H9 (cell line): ENCODE data around the gene TMEM190. TPM values are rescaled to one million over a fixed set of nuclear protein-coding genes. Genes with fewer than 3 reads are reported as not detected.
"Not testable (repeated sequence)": the region's sequence is repeated elsewhere in the genome, so short reads cannot be mapped to it uniquely, and the experiment has no call there.

Experiments used
- DNase-seq: peaks from one replicate; pipeline ENCODE4 v3.0.0-alpha.2; 2017
- H2AFZ ChIP-seq: one replicate; pipeline ENCODE4 v1.6.1; 2013; ENCODE audit warnings: mild to moderate bottlenecking, low read length, control low read depth, moderate library complexity
- H2AK5ac ChIP-seq: 2 replicates; pipeline ENCODE4 v1.6.1; 2013; ENCODE audit warnings: low read length, control low read depth, mixed read lengths; ENCODE audit not compliant: insufficient read length
- H2BK120ac ChIP-seq: one replicate; pipeline ENCODE4 v1.6.1; 2013; ENCODE audit warnings: low read depth, mild to moderate bottlenecking, low read length, control low read depth, inconsistent platforms; ENCODE audit not compliant: poor library complexity, severe bottlenecking
- H2BK12ac ChIP-seq: 2 replicates; pipeline ENCODE4 v1.6.1; 2013; ENCODE audit warnings: low read length, control low read depth, mixed read lengths, low read depth; ENCODE audit not compliant: insufficient read length
- H2BK15ac ChIP-seq: 2 replicates; pipeline ENCODE4 v1.6.1; 2013; ENCODE audit warnings: low read depth, low read length, control low read depth
- H2BK20ac ChIP-seq: one replicate; pipeline ENCODE4 v1.6.1; 2013; ENCODE audit warnings: low read depth, mild to moderate bottlenecking, low read length, control low read depth, inconsistent platforms; ENCODE audit not compliant: poor library complexity, severe bottlenecking
- H2BK5ac ChIP-seq: 2 replicates; pipeline ENCODE4 v1.6.1; 2013; ENCODE audit warnings: low read length, control low read depth, mixed read lengths; ENCODE audit not compliant: insufficient read length
- H3K14ac ChIP-seq: 2 replicates; pipeline ENCODE4 v1.6.1; 2013; ENCODE audit warnings: low read length, control low read depth; ENCODE audit not compliant: insufficient read depth
- H3K18ac ChIP-seq: 2 replicates; pipeline ENCODE4 v1.6.1; 2013; ENCODE audit warnings: low read depth, mild to moderate bottlenecking, mixed read lengths, low read length, control low read depth; ENCODE audit not compliant: insufficient read length
- H3K23ac ChIP-seq: 2 replicates; pipeline ENCODE4 v1.6.1; 2013; ENCODE audit warnings: low read length, control low read depth, mixed read lengths, low read depth; ENCODE audit not compliant: insufficient read length
- H3K23me2 ChIP-seq: 2 replicates; pipeline ENCODE4 v1.6.1; 2013; ENCODE audit warnings: low read depth, mild to moderate bottlenecking, mixed read lengths, low read length, control low read depth; ENCODE audit not compliant: insufficient read length, poor library complexity, severe bottlenecking
- H3K27ac ChIP-seq: 2 replicates; pipeline ENCODE4 v1.5.1; 2013; ENCODE audit warnings: low read length, control low read depth, mixed read lengths, low read depth; ENCODE audit not compliant: insufficient read length
- H3K27me3 ChIP-seq: 2 replicates; pipeline ENCODE4 v1.6.1; 2013; ENCODE audit warnings: low read length, control low read depth, inconsistent platforms; ENCODE audit not compliant: insufficient read depth
- H3K4ac ChIP-seq: 2 replicates; pipeline ENCODE4 v1.6.1; 2013; ENCODE audit warnings: low read depth, mild to moderate bottlenecking, control low read depth, inconsistent platforms, low read length, moderate library complexity
- H3K4me1 ChIP-seq: 2 replicates; pipeline ENCODE4 v1.6.1; 2013; ENCODE audit warnings: low read length, control low read depth, inconsistent platforms; ENCODE audit not compliant: insufficient read depth
- H3K4me2 ChIP-seq: 2 replicates; pipeline ENCODE4 v1.6.1; 2013; ENCODE audit warnings: low read length, control low read depth, mixed read lengths; ENCODE audit not compliant: insufficient read length, insufficient read depth
- H3K56ac ChIP-seq: 2 replicates; pipeline ENCODE4 v1.6.1; 2013; ENCODE audit warnings: low read depth, mild to moderate bottlenecking, mixed read lengths, low read length, control low read depth; ENCODE audit not compliant: insufficient read length
- H3K79me1 ChIP-seq: 2 replicates; pipeline ENCODE4 v1.6.1; 2013; ENCODE audit warnings: low read depth, mild to moderate bottlenecking, moderate library complexity, low read length, control low read depth, inconsistent platforms; ENCODE audit not compliant: insufficient read depth, poor library complexity, severe bottlenecking
- H3K79me2 ChIP-seq: 2 replicates; pipeline ENCODE4 v1.6.1; 2013; ENCODE audit warnings: low read length, control low read depth, inconsistent platforms; ENCODE audit not compliant: insufficient read depth
- H3K9ac ChIP-seq: 2 replicates; pipeline ENCODE4 v1.6.1; 2013; ENCODE audit warnings: low read length, control low read depth, mixed read lengths; ENCODE audit not compliant: insufficient read length; ENCODE audit errors: extremely low read depth
- H3K9me3 ChIP-seq: one replicate; pipeline ENCODE4 v1.6.1; 2013; ENCODE audit warnings: low read depth, low read length, inconsistent platforms; ENCODE audit not compliant: control insufficient read depth
- H3T11ph ChIP-seq: one replicate; pipeline ENCODE4 v1.6.1; 2013; ENCODE audit warnings: mild to moderate bottlenecking, low read length, control low read depth, inconsistent platforms
- H4K20me1 ChIP-seq: one replicate; pipeline ENCODE4 v1.6.1; 2013; ENCODE audit not compliant: control insufficient read depth, insufficient read length, insufficient read depth
- H4K5ac ChIP-seq: 2 replicates; pipeline ENCODE4 v1.6.1; 2013; ENCODE audit warnings: low read depth, mild to moderate bottlenecking, mixed read lengths, low read length, control low read depth; ENCODE audit not compliant: insufficient read length
- H4K8ac ChIP-seq: replicated peaks from 2 replicates; pipeline ENCODE4 v1.6.1; 2013; ENCODE audit warnings: low read length, control low read depth, mixed read lengths, low read depth; ENCODE audit not compliant: insufficient read length
- H4K91ac ChIP-seq: 2 replicates; pipeline ENCODE4 v1.6.1; 2013; ENCODE audit warnings: low read depth, mild to moderate bottlenecking, moderate library complexity, mixed read lengths, low read length, control low read depth; ENCODE audit not compliant: insufficient read length
- H3K27ac Mint-ChIP-seq, 3 experiments: 2 replicates in 2 of 3; 3 replicates in 1 of 3; pipeline ENCODE4 v1.8.0; 2020 to 2021; ENCODE audit warnings: mixed read lengths in 3 of 3, mild to moderate bottlenecking in 1 of 3, moderate library complexity in 1 of 3
- H3K27me3 Mint-ChIP-seq: 2 replicates; pipeline ENCODE4 v1.8.0; 2021; ENCODE audit warnings: low read depth, mild to moderate bottlenecking, moderate library complexity, mixed read lengths
- H3K36me3 Mint-ChIP-seq, 3 experiments: 2 replicates in 2 of 3; 3 replicates in 1 of 3; pipeline ENCODE4 v1.8.0; 2020 to 2021; ENCODE audit warnings: low read depth in 3 of 3, mixed read lengths in 3 of 3; ENCODE audit not compliant: insufficient read depth in 1 of 3
- H3K4me1 Mint-ChIP-seq, 2 experiments: 2 replicates each; pipeline ENCODE4 v1.8.0; 2020; ENCODE audit warnings: mixed read lengths in 2 of 2
- H3K4me3 Mint-ChIP-seq, 2 experiments: 2 replicates in 1 of 2; 3 replicates in 1 of 2; pipeline ENCODE4 v1.8.0; 2020 to 2021; ENCODE audit warnings: mild to moderate bottlenecking in 2 of 2, mixed read lengths in 2 of 2, moderate library complexity in 1 of 2
- H3K9me3 Mint-ChIP-seq, 2 experiments: 2 replicates in 1 of 2; 3 replicates in 1 of 2; pipeline ENCODE4 v1.8.0; 2020; ENCODE audit warnings: mild to moderate bottlenecking in 2 of 2, mixed read lengths in 2 of 2, moderate library complexity in 1 of 2
- CTCF ChIP-seq: fragments of 200-600 bp; sonication (generic); conservative IDR thresholded peaks from 3 replicates; pipeline ENCODE4 v1.8.0; 2021; ENCODE audit warnings: antibody characterized with exemption, mild to moderate bottlenecking
- WGBS: extraction: QIAGEN DNeasy Blood & Tissue Kit; methylation state at CpG from one replicate; pipeline ENCODE4 v1.1.7; 2013; ENCODE audit warnings: missing lambda C conversion rate, low lambda C conversion rate, mixed read lengths; ENCODE audit not compliant: insufficient read length; ENCODE audit errors: extremely low coverage; 5-methylcytosine and 5-hydroxymethylcytosine counted together
- total RNA-seq: library from RNA; stranded (reverse); gene quantifications from 2 replicates; pipeline ENCODE4 v1.2.1, GENCODE V29; 2021

Gene TMEM190
- total RNA-seq, 1 experiment from 2014 or later = 1.5 TPM

- Histone ChIP-seq H3K4me2 (no peak overlapping the region), H3K79me1 (no peaks in the 10 kb centered on the region), H2BK15ac (no peak overlapping the region), H2BK120ac (no peak overlapping the region), H3K14ac (no peak overlapping the region), H3K9me3 (no peaks in the 10 kb centered on the region), H3K56ac (no peak overlapping the region), H4K20me1 (no peaks in the 10 kb centered on the region), H3K23ac (no peak overlapping the region), H2BK20ac (no peak overlapping the region), H2AK5ac (no peak overlapping the region), H3K27ac (no peak overlapping the region), H2BK12ac (no peak overlapping the region), H3K18ac (no peak overlapping the region), H2AFZ (no peak overlapping the region), H3K9ac (no peak overlapping the region), H3K23me2 (no peaks in the 10 kb centered on the region), H3K27me3 (no peaks in the 10 kb centered on the region), H3K4me1 (no peaks in the 10 kb centered on the region), H3K79me2 (peaks cover 2% of the 10 kb centered on the region; the same call in 1 of the 2 replicates), H3K4ac (no peak overlapping the region), H4K8ac (no peak overlapping the region), H2BK5ac (no peak overlapping the region), H4K5ac (no peak overlapping the region), H3T11ph (no peak overlapping the region), H4K91ac (no peak overlapping the region)
- peaks cover 8% of the 10 kb centered on the region for H3K27me3 Mint-ChIP-seq
- H3K9me3 Mint-ChIP-seq = no peaks in the 10 kb centered on the region
- no peak for TF ChIP-seq CTCF
- H3K4me1 Mint-ChIP-seq = peaks cover 9 to 26% of the 10 kb centered on the region in 2 experiments
- H3K36me3 Mint-ChIP-seq = peaks cover 32 to 48% (median 42%) of the 10 kb centered on the region in 3 experiments
- peak overlapping the region in 1 of 2 experiments; percentile 34; a peak in 2 of 5 replicates for H3K4me3 Mint-ChIP-seq
- DNase-seq = no peak
- H3K27ac Mint-ChIP-seq = peak overlapping the region in 2 of 3 experiments; percentile 52 to 96; a peak in 3 of 7 replicates
- no CpG with 5 or more reads among the region's 14 CpGs for WGBS
Measured at GRCh38 chr19:55400281-55401087, 23.9 kb downstream of the TMEM190 start.

GRCh38 chr19:55401390-55401789, 24.8 kb downstream of the TMEM190 start:
- H3K23ac ChIP-seq, H4K5ac ChIP-seq, H3K4me2 ChIP-seq, H2AK5ac ChIP-seq, H2BK5ac ChIP-seq, H2BK120ac ChIP-seq, H3K9me3 ChIP-seq, H4K91ac ChIP-seq, H3K18ac ChIP-seq, H3K79me2 ChIP-seq, H3T11ph ChIP-seq, H4K20me1 ChIP-seq, H3K27me3 Mint-ChIP-seq, H3K14ac ChIP-seq, H3K27ac ChIP-seq, H3K56ac ChIP-seq, H2BK20ac ChIP-seq, H3K4me3 Mint-ChIP-seq, H3K9ac ChIP-seq, H3K4me1 ChIP-seq, H3K9me3 Mint-ChIP-seq, H4K8ac ChIP-seq, H3K4ac ChIP-seq, H2BK12ac ChIP-seq, H2AFZ ChIP-seq, H3K23me2 ChIP-seq, H3K79me1 ChIP-seq, H2BK15ac ChIP-seq, H3K27me3 ChIP-seq, DNase-seq: not testable (repeated sequence)
- Mint-ChIP-seq H3K36me3 (peaks cover 41 to 57% (median 51%) of the 10 kb centered on the region in 3 experiments), H3K27ac (peak overlapping the region in 1 of 3 experiments; percentile 92; a peak in 2 of 7 replicates), H3K4me1 (peaks cover 18 to 35% of the 10 kb centered on the region in 2 experiments)
- no CpG with 5 or more reads among the region's 28 CpGs for whole genome bisulfite sequencing
